Left hindlimb (tissue), 1 donor: Measurements from ENCODE around the gene PTPN23.
A peak's percentile ranks its signal among the peaks of the same experiment; 100 is the strongest.

Experiments used
- DNase-seq: peaks from one replicate; pipeline ENCODE4 v3.0.0-alpha.2; 2018

The PTPN23 gene

DNA sequence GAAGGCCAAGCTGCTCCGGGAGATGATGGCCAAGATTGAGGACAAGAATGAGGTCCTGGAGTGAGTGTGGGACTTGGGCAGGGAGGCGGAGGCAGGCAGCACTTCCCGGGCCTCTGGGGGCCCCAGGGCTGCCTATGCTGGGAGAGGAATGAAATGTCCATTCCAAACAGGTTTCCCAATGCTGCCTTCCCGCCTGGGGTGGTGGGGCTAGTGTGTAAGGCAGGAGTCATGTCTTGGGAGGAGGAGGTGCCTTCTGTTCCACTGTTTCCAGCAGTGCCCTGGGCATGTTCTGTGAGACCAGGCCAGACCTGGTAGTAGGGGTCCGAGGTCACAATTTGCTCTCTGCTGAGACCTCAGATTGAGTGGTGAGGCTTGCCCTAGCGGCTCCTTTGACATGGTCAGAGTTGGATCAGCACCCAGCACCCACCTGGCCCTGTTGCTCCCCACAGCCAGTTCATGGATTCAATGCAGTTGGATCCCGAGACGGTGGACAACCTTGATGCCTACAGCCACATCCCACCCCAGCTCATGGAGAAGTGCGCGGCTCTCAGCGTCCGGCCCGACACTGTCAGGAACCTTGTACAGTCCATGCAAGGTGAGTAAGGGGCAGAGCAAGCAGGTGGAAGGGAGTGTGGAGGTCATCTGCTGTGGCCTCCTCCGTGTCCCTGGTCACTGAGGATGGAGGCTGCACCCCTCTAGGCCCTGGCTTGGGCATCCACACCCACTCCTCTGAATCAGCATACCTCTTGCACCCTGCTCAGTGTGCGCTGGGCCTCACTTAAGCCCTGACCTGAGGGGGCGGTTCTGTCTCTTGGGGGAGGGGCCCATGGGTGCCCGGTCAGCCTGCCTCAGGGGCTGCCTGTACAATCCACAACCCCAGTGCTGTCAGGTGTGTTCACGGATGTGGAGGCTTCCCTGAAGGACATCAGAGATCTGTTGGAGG lies 27.3 kb downstream of the PTPN23 start:
- no peak for DNase-seq

DNA sequence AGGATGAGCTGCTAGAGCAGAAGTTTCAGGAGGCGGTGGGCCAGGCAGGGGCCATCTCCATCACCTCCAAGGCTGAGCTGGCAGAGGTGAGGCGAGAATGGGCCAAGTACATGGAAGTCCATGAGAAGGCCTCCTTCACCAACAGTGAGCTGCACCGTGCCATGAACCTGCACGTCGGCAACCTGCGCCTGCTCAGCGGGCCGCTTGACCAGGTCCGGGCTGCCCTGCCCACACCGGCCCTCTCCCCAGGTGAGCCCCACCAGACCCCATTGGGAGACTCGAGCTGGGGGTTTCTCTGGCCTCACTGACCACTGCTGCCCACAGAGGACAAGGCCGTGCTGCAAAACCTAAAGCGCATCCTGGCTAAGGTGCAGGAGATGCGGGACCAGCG lies 28.0 kb downstream of the PTPN23 start:
- no peak for DNase-seq

DNA sequence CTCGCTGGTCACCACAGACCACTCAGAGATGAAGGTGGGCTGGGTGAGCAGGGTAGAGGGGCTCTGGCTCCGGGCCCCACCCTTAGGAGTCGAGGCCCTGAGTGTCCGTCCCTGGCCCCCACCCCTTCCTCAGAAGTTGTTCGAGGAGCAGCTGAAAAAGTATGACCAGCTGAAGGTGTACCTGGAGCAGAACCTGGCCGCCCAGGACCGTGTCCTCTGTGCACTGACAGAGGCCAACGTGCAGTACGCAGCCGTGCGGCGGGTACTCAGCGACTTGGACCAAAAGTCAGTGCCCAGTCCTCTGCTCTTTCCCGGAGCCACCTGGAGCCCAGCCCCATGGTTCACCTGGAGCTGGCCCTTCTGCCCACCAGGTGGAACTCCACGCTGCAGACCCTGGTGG lies 28.5 kb downstream of the PTPN23 start:
- no peak for DNase-seq

DNA sequence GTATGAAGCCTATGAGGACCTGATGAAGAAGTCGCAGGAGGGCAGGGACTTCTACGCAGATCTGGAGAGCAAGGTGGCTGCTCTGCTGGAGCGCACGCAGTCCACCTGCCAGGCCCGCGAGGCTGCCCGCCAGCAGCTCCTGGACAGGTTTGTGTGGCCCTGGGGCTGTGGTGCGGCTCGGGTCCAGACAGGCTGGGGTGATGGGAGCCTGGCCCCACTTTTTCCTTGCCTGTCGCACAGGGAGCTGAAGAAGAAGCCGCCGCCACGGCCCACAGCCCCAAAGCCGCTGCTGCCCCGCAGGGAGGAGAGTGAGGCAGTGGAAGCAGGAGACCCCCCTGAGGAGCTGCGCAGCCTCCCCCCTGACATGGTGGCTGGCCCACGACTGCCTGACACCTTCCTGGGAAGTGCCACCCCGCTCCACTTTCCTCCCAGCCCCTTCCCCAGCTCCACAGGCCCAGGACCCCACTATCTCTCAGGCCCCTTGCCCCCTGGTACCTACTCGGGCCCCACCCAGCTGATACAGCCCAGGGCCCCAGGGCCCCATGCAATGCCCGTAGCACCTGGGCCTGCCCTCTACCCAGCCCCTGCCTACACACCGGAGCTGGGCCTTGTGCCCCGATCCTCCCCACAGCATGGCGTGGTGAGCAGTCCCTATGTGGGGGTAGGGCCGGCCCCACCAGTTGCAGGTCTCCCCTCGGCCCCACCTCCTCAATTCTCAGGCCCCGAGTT lies 29.0 kb downstream of the PTPN23 start:
- DNase-seq, result no peak

DNA sequence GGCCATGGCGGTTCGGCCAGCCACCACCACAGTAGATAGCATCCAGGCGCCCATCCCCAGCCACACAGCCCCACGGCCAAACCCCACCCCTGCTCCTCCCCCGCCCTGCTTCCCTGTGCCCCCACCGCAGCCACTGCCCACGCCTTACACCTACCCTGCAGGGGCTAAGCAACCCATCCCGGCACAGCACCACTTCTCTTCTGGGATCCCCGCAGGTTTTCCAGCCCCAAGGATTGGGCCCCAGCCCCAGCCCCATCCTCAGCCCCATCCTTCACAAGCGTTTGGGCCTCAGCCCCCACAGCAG lies 29.5 kb downstream of the PTPN23 start:
- DNase-seq, result no peak

DNA sequence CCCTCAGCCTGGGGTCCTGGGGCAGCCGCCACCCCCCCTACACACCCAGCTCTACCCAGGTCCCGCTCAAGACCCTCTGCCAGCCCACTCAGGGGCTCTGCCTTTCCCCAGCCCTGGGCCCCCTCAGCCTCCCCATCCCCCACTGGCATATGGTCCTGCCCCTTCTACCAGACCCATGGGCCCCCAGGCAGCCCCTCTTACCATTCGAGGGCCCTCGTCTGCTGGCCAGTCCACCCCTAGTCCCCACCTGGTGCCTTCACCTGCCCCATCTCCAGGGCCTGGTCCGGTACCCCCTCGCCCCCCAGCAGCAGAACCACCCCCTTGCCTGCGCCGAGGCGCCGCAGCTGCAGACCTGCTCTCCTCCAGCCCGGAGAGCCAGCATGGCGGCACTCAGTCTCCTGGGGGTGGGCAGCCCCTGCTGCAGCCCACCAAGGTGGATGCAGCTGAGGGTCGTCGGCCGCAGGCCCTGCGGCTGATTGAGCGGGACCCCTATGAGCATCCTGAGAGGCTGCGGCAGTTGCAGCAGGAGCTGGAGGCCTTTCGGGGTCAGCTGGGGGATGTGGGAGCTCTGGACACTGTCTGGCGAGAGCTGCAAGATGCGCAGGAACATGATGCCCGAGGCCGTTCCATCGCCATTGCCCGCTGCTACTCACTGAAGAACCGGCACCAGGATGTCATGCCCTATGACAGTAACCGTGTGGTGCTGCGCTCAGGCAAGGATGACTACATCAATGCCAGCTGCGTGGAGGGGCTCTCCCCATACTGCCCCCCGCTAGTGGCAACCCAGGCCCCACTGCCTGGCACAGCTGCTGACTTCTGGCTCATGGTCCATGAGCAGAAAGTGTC lies 30.2 kb downstream of the PTPN23 start:
- DNase-seq, result no peak

DNA sequence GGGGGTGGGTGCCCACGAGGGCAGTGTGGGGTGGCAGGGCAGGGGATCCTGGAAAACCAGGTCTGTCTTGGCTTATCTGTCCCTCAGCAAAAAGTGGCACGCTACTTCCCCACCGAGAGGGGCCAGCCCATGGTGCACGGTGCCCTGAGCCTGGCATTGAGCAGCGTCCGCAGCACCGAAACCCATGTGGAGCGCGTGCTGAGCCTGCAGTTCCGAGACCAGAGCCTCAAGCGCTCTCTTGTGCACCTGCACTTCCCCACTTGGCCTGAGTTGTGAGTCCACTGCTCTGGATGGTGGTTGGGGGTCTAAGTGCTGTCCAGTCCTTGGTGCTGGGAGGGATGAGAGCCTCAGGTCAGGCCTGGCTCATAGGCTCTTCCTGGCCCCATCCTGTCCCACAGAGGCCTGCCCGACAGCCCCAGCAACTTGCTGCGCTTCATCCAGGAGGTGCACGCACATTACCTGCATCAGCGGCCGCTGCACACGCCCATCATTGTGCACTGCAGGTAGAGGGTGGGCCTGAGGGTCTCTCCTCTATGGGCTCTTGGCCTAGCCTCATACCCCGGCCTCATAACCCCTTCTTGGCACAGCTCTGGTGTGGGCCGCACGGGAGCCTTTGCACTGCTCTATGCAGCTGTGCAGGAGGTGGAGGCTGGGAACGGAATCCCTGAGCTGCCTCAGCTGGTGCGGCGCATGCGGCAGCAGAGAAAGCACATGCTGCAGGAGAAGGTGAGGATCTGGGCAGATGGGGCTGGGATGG lies 31.1 kb downstream of the PTPN23 start:
- DNase-seq, result no peak

DNA sequence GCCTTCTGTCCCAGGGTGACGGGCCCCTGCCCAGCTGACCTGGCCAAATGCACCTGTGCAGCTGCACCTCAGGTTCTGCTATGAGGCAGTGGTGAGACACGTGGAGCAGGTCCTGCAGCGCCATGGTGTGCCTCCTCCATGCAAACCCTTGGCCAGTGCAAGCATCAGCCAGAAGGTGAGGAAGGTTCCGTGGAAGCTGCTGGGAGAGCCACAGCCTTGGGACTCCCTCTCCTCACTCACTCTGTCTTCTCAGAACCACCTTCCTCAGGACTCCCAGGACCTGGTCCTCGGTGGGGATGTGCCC lies 31.6 kb downstream of the PTPN23 start:
- no peak for DNase-seq

DNA sequence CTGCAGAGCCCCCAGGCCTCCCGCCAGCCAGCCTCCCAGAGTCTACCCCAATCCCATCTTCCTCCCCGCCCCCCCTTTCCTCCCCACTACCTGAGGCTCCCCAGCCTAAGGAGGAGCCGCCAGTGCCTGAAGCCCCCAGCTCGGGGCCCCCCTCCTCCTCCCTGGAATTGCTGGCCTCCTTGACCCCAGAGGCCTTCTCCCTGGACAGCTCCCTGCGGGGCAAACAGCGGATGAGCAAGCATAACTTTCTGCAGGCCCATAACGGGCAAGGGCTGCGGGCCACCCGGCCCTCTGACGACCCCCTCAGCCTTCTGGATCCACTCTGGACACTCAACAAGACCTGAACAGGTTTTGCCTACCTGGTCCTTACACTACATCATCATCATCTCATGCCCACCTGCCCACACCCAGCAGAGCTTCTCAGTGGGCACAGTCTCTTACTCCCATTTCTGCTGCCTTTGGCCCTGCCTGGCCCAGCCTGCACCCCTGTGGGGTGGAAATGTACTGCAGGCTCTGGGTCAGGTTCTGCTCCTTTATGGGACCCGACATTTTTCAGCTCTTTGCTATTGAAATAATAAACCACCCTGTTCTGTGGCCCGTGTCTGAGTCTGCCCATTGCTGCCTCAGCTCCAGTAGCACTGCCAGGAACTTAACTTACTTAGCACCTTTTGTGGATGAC lies 32.2 kb downstream of the PTPN23 start:
- DNase-seq, result no peak

DNA sequence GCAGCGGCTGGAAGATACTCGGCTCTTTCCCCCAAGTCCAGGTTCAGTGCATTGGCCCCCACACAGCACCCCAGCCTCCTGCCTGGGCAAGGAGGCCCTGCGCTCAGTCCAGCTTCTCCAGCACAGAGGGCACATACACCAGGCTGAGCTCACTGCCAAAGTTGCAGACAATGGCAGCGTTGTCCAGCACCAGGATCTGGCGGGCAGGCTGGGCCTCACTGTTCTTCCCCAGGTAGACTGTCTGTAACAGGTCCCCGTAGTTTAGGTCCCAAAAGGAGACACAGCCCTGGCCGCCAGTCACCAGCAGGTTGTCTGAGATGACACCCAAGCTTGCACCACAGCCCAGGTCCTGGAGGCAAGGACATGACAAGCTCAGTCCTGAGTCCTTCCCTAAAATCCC lies 32.9 kb downstream of the PTPN23 start:
- no peak for DNase-seq

DNA sequence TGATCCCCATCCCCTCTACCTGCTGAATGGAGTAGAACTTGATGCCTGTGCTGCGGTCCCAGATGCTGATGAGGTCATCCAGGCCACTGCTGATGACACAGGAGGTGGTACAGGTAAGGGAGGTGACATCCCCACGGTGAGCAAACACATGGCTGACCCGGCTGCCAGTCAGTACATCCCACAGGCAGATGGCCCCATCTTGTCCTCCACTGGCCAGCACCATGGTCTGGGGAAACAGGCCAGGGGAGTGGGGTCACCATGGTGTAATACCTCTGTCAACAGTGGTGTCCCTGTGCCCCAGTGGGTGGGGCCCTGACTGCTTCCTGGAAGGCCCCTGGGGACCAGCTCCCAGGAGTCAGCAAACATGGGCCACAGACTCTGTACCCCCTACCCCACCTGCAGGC lies 33.3 kb downstream of the PTPN23 start:
- DNase-seq, result no peak

DNA sequence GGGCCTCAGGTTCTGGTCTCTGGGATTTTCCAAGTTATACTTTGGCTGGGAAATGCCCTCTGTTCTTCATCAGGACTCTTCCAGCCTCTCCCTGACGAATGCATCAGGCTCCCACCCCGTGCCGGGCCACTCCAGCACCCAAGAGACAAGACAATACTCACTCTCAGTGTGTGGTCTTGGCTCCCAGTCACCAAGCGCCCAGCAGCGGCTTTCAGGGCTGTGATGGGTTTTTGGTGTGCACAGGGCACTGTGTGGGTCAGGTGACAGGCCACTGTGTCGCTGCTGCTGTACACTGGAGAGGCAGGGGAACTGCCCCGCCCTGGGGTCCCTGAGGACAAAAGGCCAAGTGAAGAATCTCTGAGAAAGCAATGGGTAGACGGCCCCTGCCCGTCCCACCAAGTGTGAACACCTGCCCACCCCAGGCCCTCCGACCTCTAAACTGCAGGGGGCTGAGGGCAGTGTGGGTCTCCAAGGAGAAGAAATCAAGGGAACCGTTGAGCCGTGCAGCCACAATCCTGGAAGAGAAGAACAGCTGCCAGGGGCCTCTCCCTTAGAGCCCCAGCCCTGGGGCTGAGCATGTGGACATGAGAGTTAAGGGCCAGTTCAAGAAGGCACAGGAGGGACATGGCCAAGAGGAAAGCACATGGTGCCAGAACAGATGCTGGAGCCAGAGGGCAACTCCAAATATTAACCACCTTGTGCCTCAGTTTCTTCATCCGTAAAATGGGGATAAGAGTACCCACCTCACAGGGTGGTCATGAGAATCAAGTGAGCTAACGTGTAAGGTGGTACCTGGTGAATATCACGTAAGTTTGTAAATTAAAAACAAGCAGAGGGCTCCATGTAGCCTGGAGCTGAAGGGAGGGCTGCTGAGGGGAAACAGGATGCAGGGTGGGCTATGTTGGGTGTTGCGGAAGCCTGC lies 34.1 kb downstream of the PTPN23 start:
- no peak for DNase-seq

DNA sequence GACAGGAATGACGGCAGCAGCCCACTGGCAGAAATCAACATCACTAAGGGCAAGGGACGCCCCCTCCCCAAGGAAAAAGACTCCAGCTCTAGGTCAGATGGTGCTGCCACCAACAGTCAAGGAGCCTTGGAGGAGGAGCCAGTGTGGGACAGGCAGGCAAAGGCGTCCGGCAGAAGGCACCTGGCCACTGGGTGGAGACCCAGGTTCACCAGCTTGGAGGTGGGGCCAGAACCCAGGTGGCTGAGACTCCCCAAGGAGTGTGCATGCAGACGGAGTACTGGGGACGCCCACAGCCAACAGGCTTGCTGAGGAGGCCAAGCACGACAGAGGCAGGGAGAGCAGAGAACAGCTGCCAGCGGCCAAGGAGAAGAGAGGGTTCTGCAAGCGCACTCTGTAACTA lies 35.2 kb downstream of the PTPN23 start:
- no peak for DNase-seq

DNA sequence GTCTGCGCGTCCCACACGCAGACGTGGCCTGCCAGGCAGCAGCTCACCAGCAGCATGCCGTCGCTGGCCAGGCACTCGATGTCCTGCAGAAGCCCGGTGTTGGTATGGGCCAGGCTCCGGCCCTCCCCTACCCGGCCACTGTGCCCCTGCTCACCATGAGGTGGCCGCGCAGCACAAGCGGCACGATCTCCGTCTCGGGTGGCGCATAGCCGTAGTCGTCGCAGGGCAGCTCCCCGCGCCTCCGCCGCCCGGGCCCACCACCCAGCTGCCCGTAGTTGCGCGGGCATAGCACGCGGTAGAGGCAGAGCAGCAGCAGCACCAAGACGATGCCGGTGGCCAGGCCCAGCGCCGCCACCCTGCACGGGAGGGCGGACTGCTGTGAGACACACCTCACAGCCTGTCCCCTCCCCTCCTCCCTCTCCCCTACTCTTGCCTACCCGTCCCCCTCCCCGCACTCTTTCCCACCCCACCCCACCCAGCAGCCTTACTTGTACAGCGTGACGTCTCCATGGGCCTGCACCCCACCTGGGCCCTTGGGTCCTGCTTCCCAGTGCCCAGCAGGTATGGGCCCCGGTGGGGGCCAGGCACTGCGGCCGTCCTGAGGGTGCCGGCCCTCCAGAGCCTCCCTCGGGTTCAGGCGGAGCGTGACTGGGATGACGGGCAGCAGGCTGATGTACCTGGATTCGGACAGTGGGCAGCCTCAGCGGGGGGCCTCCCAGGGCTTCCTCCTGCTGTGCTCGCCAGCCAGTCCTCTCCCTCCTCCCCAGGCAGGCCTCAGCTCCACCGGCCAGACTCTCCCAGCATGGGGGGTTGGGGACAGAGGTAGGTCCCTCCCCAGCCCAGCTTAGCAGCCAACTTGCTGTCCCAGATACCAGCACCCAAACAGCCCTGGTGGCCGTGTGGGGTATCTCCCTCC lies 37.6 kb downstream of the PTPN23 start:
- DNase-seq, result no peak

DNA sequence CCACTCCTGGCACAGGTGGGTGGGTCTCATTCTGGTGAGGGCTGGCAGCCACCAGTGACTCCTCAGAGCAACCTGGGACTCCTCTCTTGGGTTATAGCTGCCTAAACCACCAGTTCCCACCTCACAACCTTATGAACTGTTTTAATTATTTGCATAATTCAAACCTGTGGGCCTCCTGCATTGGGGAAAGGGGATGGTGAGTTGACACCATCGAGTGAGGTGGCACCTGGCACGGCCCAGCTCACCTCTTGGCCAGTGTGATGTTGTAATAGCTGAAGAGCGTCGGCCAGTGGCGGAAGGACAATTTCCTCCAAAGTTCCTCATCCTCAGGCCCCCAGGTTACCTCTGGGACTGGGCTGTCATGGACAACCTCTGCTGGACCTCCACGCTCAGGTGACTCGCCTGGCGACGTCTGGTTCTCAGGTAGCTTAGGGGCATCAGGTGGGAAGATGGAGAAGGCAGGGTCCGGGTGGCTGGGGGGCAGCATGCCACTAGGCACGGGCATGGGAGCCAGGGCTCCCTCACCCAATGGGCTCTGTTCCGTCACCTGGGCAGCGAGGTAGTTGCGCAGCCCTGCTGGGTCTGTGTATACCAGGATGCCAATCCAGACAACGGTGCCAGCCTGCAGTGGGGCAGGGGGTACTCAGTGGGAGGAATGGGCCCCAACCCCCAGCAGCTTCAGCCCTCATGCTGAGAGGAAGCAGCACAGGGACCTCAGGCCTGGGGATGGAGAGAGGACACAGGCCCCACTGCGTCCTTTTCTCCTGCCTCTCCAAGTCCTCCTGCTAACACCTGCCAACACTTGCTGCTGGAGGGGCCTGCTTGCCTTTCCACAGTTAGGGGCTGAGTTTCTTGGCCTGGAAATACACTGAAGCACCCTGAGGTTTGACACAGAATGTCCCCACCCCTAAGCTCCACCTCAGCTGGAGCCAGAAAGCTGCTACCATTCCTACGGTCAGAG lies 38.5 kb downstream of the PTPN23 start:
- no peak for DNase-seq

DNA sequence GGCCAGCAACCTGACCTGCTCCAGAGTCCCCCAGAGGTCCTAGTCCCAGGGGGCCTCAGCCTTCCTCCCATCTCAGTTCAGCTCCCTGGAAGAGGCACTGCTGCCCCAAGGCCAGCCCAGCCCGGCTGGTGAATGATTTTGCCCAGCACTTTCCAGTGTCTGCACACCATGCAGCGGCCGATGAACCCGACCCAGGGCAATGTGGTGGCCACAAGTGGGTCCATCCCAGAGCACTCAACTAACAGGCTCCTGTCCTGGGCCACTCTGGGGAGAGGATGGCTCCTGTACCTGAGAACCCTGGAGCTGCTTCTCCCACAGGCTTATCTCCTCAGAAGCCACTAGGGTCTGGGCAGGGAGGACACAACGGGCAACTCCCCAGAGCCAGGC lies 39.2 kb downstream of the PTPN23 start:
- DNase-seq, result no peak

DNA sequence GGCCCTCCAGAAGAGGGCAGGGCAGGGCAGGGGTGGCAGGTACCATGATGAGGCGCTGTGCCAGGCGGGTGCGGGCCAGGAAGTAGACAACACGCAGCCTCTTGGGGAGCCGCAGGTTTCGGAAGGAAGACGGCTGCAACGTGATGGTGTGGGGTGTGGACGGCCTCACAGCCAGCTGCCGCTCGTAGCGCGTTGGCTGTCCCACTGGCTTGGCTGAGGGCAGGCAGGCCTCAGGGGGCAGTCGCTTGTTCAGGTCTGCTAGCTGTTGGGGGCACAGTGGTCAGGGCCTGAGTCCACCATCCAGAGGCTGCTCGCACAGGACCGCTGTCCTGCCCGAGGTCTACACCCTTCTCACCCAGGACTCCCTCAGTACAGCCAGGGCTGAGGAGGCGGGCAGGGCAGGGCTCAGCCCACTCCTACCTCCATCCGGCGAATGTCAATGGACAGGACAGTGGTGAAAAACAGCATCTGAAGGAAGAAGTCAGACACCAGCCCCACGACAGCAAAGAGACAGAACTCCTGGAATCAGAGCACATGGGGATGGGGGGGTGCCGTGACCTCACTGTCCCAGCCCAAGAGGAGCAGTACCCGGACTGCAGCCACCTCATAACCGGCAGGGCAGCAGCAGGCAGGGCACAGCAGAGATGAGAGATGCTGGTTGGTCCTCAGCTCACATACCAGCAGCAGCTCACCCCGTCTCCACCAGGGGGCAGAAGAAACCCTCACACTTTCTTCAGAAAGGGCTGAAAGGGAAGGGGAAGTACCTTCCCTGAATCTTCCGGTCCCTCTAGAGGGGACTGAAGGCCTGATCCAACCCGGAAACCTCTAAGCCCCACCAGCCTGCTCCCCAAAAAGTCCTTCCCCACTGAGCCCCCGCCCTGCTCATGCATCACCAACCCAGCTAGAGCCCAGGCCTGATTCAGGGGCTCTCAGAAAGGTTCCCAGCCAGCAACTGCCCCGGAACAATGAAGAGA lies 40.0 kb downstream of the PTPN23 start:
- peak; percentile 85 for DNase-seq
